Breast epithelium (tissue), 4 donors: ENCODE measurements around the gene VSIG10L2. TPM values are rescaled to one million over a fixed set of nuclear protein-coding genes. Genes with fewer than 3 reads are reported as not detected.
A peak's percentile ranks its signal among the peaks of the same experiment; 100 is the strongest.

Experiments
- DNase-seq, 2 donors: peaks; one replicate each; pipeline ENCODE4 v3.0.0-alpha.2; 2019; ENCODE audit warnings: low spot score in 2 of 2
- H3K27ac ChIP-seq, 2 donors: fragments of 200-600 bp; sonication (generic) in 1 of 2; one replicate each; pipeline ENCODE4 v1.5.1; 2016 to 2019; ENCODE audit warnings: mild to moderate bottlenecking in 1 of 2
- H3K27me3 ChIP-seq, 2 donors: fragments of 200-600 bp; sonication (generic) in 1 of 2; one replicate each; pipeline versions ENCODE4 v1.5.1 to v1.6.0; 2017 to 2019; ENCODE audit warnings: control low read depth in 1 of 2, mild to moderate bottlenecking in 1 of 2
- H3K36me3 ChIP-seq: fragments of 200-600 bp; one replicate; pipeline ENCODE4 v1.5.1; 2019
- H3K4me1 ChIP-seq, 2 donors: fragments of 200-600 bp; sonication (generic); one replicate each; pipeline ENCODE4 v1.5.1; 2016 to 2019; ENCODE audit warnings: control low read depth in 1 of 2
- H3K4me3 ChIP-seq, 3 donors: fragments of 200-600 bp; sonication (generic); 1 replicate in 2 of 3; 2 replicates in 1 of 3; pipeline ENCODE4 v1.5.1; 2016 to 2019; ENCODE audit warnings: mild to moderate bottlenecking in 3 of 3, moderate library complexity in 2 of 3
- H3K9me3 ChIP-seq, 2 donors: fragments of 200-600 bp; sonication (generic) in 1 of 2; one replicate each; pipeline ENCODE4 v1.5.1; 2016 to 2019; ENCODE audit warnings: control low read depth in 1 of 2
- CTCF ChIP-seq, 3 donors: fragments of 450-650 bp; IDR thresholded peaks; one replicate each; pipeline ENCODE4 v1.5.1; 2016 to 2017; ENCODE audit warnings: antibody characterized with exemption in 3 of 3, mild to moderate bottlenecking in 3 of 3, moderate library complexity in 3 of 3
- POLR2A ChIP-seq: fragments of 450-650 bp; IDR thresholded peaks from one replicate; pipeline ENCODE4 v1.6.1; 2016; ENCODE audit warnings: antibody characterized with exemption, mild to moderate bottlenecking, moderate library complexity
- POLR2AphosphoS5 ChIP-seq, 3 donors: sonication (generic); formaldehyde crosslinking; IDR thresholded peaks; one replicate each; pipeline ENCODE4 v1.6.1; 2017; ENCODE audit warnings: antibody characterized with exemption in 3 of 3
- intact Hi-C: fragments of 100-400 bp; cut with DNase I; formaldehyde crosslinking; loops from one replicate; pipeline ENCODE4 v1.15.1; 2023; ENCODE audit warnings: low total_unique reads
- total RNA-seq, 3 donors: library from RNA; depleted of rRNA; stranded (reverse); fragments of >200 nt; gene quantifications; one replicate each; pipeline ENCODE4 v1.1.0, GENCODE V29; 2016

VSIG10L2 gene
- total RNA-seq, 3 donors from 2014 or later, result 3.6 to 4.1 TPM; not detected in 1

- no peaks in the 10 kb centered on the region for H3K36me3 ChIP-seq
- no peaks in the 10 kb centered on the region for H3K27me3 ChIP-seq
- H3K4me1 ChIP-seq, result peaks cover 5 to 10% of the 10 kb centered on the region in 2 donors
- TF ChIP-seq CTCF (IDR thresholded peaks at IDR 0.05) (no peak), POLR2A (no peak), POLR2AphosphoS5 (IDR thresholded peaks at IDR 0.05) (no peak)
- H3K27ac ChIP-seq, result peak overlapping the region; percentile 7 to 76
- DNase-seq, result no peak
- H3K9me3 ChIP-seq, result no peaks in the 10 kb centered on the region
- intact Hi-C loops, result no loop called here
- no peak overlapping the region for H3K4me3 ChIP-seq
Observed at GRCh38 chr11:125955856-125956255, 10.0 kb downstream of the VSIG10L2 start.

GRCh38 chr11:125956391-125957134, 10.7 kb downstream of the VSIG10L2 start:
- intact Hi-C loops, result no loop called here
- DNase-seq, result no peak
- Histone ChIP-seq H3K4me1 (peaks cover 3% of the 10 kb centered on the region in 2 donors), H3K27ac (peak overlapping the region; percentile 56 to 76), H3K27me3 (no peaks in the 10 kb centered on the region), H3K36me3 (no peaks in the 10 kb centered on the region), H3K9me3 (no peaks in the 10 kb centered on the region), H3K4me3 (peak overlapping the region in 1 of 3 donors; percentile 22)
- TF ChIP-seq POLR2A (no peak), POLR2AphosphoS5 (IDR thresholded peaks at IDR 0.05) (peak in 1 of 3 donors; percentile 25)

GRCh38 chr11:125957618-125958332, 11.9 kb downstream of the VSIG10L2 start:
- intact Hi-C loops, result no loop called here
- Histone ChIP-seq H3K27me3 (no peaks in the 10 kb centered on the region), H3K27ac (no peak overlapping the region), H3K9me3 (peaks cover 0 to 8% of the 10 kb centered on the region in 2 donors), H3K36me3 (no peaks in the 10 kb centered on the region), H3K4me3 (peak overlapping the region in 2 of 3 donors; percentile 15 to 26), H3K4me1 (no peaks in the 10 kb centered on the region)
- DNase-seq, result no peak
- TF ChIP-seq CTCF (IDR thresholded peaks at IDR 0.05) (no peak), POLR2A (no peak), POLR2AphosphoS5 (IDR thresholded peaks at IDR 0.05) (no peak)

- Histone ChIP-seq H3K4me1 (no peaks in the 10 kb centered on the region), H3K4me3 (no peak overlapping the region), H3K36me3 (no peaks in the 10 kb centered on the region), H3K27me3 (no peaks in the 10 kb centered on the region), H3K27ac (no peak overlapping the region), H3K9me3 (peaks cover 0 to 10% of the 10 kb centered on the region in 2 donors)
- no peak for DNase-seq
- TF ChIP-seq POLR2AphosphoS5 (IDR thresholded peaks at IDR 0.05) (no peak), CTCF (IDR thresholded peaks at IDR 0.05) (no peak), POLR2A (no peak)
- intact Hi-C loops, result no loop called here
Observed at GRCh38 chr11:125958872-125959400, 13.1 kb downstream of the VSIG10L2 start.

GRCh38 chr11:125959511-125959910, 13.7 kb downstream of the VSIG10L2 start:
- intact Hi-C loops, result no loop called here
- no peak for TF ChIP-seq POLR2A
- TF ChIP-seq POLR2AphosphoS5 (IDR thresholded peaks at IDR 0.05), result no peak
- TF ChIP-seq CTCF (IDR thresholded peaks at IDR 0.05), result no peak
- no peaks in the 10 kb centered on the region for H3K36me3 ChIP-seq
- H3K4me1 ChIP-seq, result no peaks in the 10 kb centered on the region
- H3K27me3 ChIP-seq, result no peaks in the 10 kb centered on the region
- no peak for DNase-seq
- H3K27ac ChIP-seq, result no peak overlapping the region
- no peak overlapping the region for H3K4me3 ChIP-seq
- peaks cover 0 to 10% of the 10 kb centered on the region in 2 donors for H3K9me3 ChIP-seq
